Measurements from ENCODE around the gene SPACA1.

Gene SPACA1

DNA sequence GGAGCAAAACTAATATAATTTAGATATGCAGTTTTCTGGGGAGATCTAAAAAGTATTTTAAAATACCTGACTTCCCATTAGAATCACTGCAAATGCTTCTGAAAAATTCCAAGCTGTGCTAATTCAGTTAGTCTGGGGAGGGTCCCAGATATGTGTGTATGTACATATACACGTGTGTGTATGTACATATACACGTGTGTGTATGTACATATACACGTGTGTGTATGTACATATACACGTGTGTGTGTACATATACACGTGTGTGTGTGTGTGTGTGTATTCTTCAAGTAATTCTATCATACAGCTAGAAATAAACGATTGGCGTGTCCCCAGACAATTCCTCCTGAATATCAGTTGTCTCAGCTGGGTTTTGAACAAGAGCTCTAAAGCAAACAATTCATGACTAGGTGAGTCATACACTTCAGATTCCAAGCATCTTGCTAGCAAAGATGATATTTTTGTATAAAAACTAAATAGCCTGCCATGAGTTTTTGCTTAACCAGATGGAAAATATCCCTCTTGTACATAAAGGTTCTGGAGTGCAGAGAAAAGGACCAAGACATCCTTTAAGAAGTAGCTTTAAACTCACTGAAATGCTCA lies 58.2 kb downstream of the SPACA1 start:
- no peak for DNase-seq

DNA sequence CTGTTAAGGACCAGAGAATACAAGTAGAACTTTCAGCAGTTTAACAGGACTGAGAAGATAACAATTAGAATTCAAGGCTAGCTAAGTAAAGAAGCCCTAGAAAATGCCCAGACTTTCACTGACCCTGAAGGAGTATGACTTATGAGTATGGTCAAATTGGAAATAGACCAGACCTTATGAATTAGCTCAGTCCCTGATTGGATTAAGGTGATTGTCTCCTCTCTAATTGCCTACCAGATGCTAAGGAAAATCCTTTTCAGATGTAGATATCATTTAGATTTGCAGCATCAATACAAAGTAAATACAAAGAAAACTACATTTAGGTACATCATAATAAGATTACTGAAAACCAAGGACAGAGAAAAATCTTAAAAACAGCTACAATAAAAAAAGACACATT lies 59.6 kb downstream of the SPACA1 start:
- no peak for DNase-seq

DNA sequence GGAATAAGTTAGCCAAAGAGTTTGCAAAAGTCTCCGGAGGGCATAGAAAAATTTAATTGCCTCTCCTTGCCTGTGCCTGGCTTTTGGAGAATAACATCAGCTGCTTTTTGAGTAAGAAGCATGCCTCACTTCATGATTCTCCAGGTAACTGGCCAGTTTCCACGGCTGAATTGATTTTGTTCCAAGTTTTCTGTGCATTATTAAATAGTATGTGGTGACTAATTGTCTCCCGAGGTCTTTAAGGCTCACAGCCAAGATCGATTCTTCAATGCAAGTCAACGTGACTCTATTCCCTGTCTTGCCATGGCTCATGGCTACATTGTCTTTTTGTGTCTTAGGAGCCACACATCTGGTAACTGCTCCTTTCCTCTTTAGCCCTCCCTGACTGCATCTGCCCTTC lies 64.3 kb downstream of the SPACA1 start:
- DNase-seq = no peak

DNA sequence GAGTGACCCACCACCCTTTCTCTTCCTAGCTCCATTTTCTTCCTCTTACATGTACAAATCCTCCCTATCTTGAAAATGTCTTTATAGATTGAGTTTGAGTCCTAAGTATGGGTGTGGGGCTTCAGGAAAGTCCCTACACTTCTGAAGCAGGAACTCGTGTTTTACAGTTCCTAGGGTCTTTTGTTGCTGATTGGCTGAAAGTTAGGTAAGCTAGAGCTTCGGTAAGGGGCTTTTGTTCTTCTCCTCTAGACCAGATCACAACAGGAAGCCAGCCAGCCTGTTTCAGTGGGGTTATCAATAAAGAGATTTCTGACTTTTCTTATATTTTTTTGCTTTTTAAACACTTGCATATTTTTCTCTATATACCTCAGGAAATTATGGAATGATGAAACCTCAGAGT lies 67.2 kb downstream of the SPACA1 start:
- DNase-seq = no peak

DNA sequence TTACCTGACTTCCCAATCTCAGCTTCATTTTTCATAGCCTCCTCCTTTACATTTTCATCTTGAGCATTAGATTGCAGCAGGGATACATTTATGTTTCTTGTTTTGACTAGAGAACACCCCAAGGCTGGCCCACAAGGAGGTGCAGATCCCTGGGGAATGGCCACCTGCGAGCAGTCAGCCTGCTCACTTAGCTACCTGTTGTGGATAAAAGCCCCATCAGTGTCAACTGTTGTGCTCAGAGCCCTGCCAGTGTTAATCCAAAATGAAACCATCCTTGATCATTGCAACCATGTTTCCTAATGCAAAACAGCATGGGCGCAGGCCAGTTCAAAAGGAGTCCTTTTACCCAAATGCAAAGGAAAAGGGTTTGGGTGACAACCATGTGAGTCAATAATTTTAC lies 67.7 kb downstream of the SPACA1 start:
- no peak for DNase-seq

DNA sequence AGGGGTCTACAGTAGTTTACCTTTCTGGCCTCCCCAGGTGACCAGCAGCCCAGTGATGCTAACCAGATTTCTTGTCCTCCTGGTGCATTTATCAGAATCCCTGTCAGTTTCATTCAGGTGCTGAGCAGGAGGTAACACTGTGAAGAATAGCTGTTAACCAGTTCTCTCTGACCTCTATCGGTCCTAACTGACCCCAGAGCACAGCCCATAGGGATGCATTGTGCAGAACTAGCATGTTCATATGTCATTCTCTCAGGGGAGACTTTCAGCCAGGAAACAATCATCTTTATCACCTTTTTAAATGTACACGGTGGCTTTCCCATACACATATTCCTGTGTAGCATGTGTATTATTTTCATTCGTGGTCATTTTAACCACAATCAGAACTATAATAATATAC lies 68.6 kb downstream of the SPACA1 start:
- no peak for DNase-seq

All from T-helper 1 cell (primary cell).